Tibial nerve (tissue), 4 donors: ENCODE data around the gene MDN1. TPM values are rescaled to one million over a fixed set of nuclear protein-coding genes. Genes with fewer than 3 reads are reported as not detected.
A peak's percentile ranks its signal among the peaks of the same experiment; 100 is the strongest.
"Not testable (repeated sequence)": the region's sequence is repeated elsewhere in the genome, so short reads cannot be mapped to it uniquely, and the experiment has no call there.

ENCODE experiments used
- DNase-seq, 2 donors: peaks; one replicate each; pipeline ENCODE4 v3.0.0-alpha.2; 2019; ENCODE audit warnings: low spot score in 2 of 2
- H3K27ac ChIP-seq, 4 donors: fragments of 200-600 bp; sonication (generic) in 3 of 4; one replicate each; pipeline ENCODE4 v1.5.1; 2017 to 2019; ENCODE audit warnings: mild to moderate bottlenecking in 1 of 4
- H3K27me3 ChIP-seq, 2 donors: fragments of 200-600 bp; sonication (generic) in 1 of 2; one replicate each; pipeline versions ENCODE4 v1.5.1 to v1.6.0; 2017 to 2019
- H3K36me3 ChIP-seq, 3 donors: fragments of 200-600 bp; sonication (generic); one replicate each; pipeline ENCODE4 v1.5.1; 2018 to 2019
- H3K4me1 ChIP-seq, 4 donors: fragments of 200-600 bp; sonication (generic) in 3 of 4; one replicate each; pipeline ENCODE4 v1.5.1; 2017 to 2019
- H3K4me3 ChIP-seq, 4 donors: fragments of 200-600 bp; sonication (generic) in 3 of 4; one replicate each; pipeline ENCODE4 v1.5.1; 2017 to 2019; ENCODE audit warnings: mild to moderate bottlenecking in 1 of 4, moderate library complexity in 1 of 4
- H3K9me3 ChIP-seq, 4 donors: fragments of 200-600 bp; sonication (generic) in 3 of 4; one replicate each; pipeline ENCODE4 v1.5.1; 2017 to 2019
- CTCF ChIP-seq, 5 experiments: fragments of 200-600 bp in 3 of 5; fragments of 450-650 bp in 2 of 5; sonication (generic) in 3 of 5; IDR thresholded peaks; one replicate each; pipeline ENCODE4 v1.5.1; 2016 to 2019; ENCODE audit warnings: antibody characterized with exemption in 5 of 5, mild to moderate bottlenecking in 3 of 5, moderate library complexity in 2 of 5
- EP300 ChIP-seq, 2 donors: sonication (generic); formaldehyde crosslinking; IDR thresholded peaks; one replicate each; pipeline ENCODE4 v1.6.1; 2017; ENCODE audit warnings: antibody characterized with exemption in 2 of 2, mild to moderate bottlenecking in 1 of 2
- POLR2A ChIP-seq, 2 donors: fragments of 450-650 bp; IDR thresholded peaks; one replicate each; pipeline ENCODE4 v1.6.1; 2017; ENCODE audit warnings: antibody characterized with exemption in 2 of 2, mild to moderate bottlenecking in 2 of 2, moderate library complexity in 2 of 2
- WGBS, 2 donors: methylation state at CpG; one replicate each; pipeline ENCODE4 v1.1.5; 2018; 5-methylcytosine and 5-hydroxymethylcytosine counted together
- total RNA-seq, 4 donors: library from RNA; depleted of rRNA; stranded (reverse); fragments of >200 nt; gene quantifications; one replicate each; pipeline ENCODE4 v1.1.0, GENCODE V29; 2016

The MDN1 gene
- total RNA-seq, 4 donors from 2014 or later: 29.4 to 46.2 (median 39.8) TPM

DNA sequence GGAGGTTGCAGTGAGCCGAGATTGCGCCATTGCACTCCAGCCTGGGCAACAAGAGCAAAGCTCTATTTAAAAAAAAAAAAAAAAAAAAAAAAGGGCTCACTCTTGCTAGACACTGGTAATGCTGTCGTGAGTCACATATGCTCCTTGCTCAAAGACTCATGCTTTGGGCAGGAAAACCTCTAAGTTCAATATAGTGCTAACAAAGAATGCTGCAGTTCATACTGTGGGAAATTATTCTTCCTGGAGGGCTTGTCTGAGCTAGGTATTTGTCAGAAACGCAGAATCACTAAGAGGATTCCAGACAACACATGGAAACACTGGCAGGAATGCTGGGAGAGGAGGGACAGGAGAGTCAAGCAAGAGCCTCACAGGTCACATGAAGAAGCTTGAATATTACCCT lies 178.8 kb downstream of the MDN1 start:
- Histone ChIP-seq H3K27me3 (no peaks in the 10 kb centered on the region), H3K36me3 (peaks cover 0 to 56% (median 0%) of the 10 kb centered on the region in 3 donors), H3K9me3 (no peaks in the 10 kb centered on the region), H3K4me1 (peaks cover 0 to 23% (median 7%) of the 10 kb centered on the region in 4 donors), H3K4me3 (no peak overlapping the region), H3K27ac (no peak overlapping the region)
- 87 to 91% methylated on average over 4 of the region's 4 CpGs for WGBS, 2 donors
- TF ChIP-seq EP300 (IDR thresholded peaks at IDR 0.05): no peak
- no peak for TF ChIP-seq CTCF (IDR thresholded peaks at IDR 0.05)
- no peak for TF ChIP-seq POLR2A (IDR thresholded peaks at IDR 0.05)
- DNase-seq: no peak

DNA sequence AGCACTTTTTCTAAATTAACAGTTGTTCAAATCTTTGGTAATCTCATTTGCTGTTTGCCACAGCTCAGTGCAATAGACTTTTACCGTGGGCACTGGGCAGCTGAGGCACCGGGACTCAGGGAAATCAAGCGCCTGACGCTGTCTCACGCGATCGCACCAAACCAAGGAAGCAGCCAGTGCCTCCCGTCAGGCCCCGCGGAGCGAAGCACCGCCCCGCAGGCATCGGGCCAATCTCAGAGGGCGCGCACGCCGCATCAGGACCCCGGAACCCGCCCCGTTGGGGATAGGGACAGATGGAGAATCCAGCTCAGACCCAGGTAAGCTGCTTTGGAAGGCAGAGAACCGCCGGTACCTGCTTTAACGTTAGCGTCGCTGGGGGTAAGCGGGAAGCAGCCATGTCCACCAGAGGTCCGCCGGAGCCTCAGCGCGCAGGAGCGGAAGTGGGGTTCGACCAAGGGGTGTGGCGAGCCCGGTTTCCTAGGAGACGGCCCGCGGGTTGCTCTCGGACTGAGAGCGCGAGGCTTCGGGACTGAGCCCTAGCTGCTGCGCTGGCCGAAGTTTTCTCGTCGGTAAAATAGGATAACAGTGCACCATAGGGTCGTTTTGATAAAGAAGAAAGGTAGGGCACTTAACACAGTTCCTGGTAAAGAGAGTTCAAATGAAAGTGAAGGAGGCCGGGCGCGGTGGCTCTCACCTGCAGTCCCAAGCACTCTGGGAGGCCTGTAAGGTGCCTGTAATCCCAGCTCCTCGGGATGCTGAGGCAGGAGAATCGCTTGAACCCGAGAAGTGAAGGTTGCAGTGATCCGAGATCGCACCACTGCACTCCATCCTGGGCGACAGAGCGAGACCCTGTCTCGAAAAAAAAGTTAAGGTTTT lies 181.0 kb downstream of the MDN1 start, which contains the start of gene LYRM2:
Gene LYRM2 (minus strand): TSS at position 428 of the 876 bp plus-strand sequence. CDS start 31 bp downstream, at position 397.
- Histone ChIP-seq H3K4me1 (peaks cover 0 to 23% (median 7%) of the 10 kb centered on the region in 4 donors), H3K27ac (peak within 1 kb of the TSS; percentile 93 to 98 (median 96)), H3K9me3 (no peaks in the 10 kb centered on the region), H3K4me3 (peak within 1 kb of the TSS; percentile 61 to 94 (median 80)), H3K27me3 (no peaks in the 10 kb centered on the region), H3K36me3 (peaks cover 0 to 50% (median 0%) of the 10 kb centered on the region in 3 donors)
- DNase-seq: peak; percentile 85
- TF ChIP-seq POLR2A (IDR thresholded peaks at IDR 0.05) (peak; percentile 86 to 92), CTCF (IDR thresholded peaks at IDR 0.05) (peak in 4 of 5 experiments; percentile 5 to 66 (median 30)), EP300 (IDR thresholded peaks at IDR 0.05) (peak; percentile 82 to 98)
- WGBS, 2 donors: 2 to 4% methylated on average over 32 to 51 of the region's 58 CpGs

DNA sequence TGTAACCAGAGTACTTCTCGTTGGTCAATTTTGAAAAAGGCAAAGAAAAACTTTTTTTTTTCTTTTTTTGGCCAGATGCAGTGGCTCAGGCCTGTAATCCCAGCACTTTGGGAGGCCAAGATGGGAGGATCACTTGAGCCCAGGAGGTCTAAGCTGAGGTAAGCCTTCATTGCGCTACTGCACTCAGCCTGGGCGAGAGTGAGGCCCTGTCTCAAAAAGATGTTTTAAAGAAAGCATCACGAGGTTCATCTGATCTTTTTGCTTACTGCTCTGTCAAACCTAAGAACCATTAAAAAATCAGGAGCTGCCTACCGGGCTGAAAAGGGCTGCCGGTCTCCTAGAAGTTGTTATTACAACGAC lies 181.7 kb downstream of the MDN1 start:
- Histone ChIP-seq H3K36me3 (peaks cover 0 to 46% (median 0%) of the 10 kb centered on the region in 3 donors), H3K9me3 (no peaks in the 10 kb centered on the region), H3K4me1 (peaks cover 0 to 23% (median 7%) of the 10 kb centered on the region in 4 donors), H3K27ac (peak overlapping the region; percentile 93 to 98 (median 96)), H3K27me3 (no peaks in the 10 kb centered on the region), H3K4me3 (peak overlapping the region; percentile 61 to 94 (median 80))
- TF ChIP-seq CTCF (IDR thresholded peaks at IDR 0.05) (no peak), POLR2A (IDR thresholded peaks at IDR 0.05) (no peak), EP300 (IDR thresholded peaks at IDR 0.05) (no peak)
- 13 to 14% methylated on average over 7 of the region's 7 CpGs for WGBS, 2 donors
- no peak for DNase-seq

DNA sequence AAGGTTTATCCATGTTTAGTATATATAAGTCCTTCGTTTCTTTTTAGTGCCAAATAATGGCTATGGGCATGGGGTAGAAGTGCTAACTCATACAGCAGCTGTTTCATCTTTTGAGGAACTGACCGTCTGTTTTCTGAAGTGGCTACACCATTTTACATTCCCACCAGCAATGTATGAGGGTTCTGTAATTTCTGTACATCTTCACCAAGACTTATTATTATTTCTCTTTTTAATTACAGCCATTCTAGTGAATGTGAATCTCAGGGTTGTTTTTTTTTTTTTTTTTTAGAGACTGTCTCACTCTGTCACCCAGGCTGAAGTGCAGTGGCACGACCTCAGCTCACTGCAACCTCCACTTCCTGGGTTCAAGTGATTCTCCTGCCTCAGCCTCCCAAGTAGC lies 183.2 kb downstream of the MDN1 start:
- not testable (repeated sequence) for H3K9me3 ChIP-seq, H3K27me3 ChIP-seq, DNase-seq, H3K27ac ChIP-seq, H3K4me3 ChIP-seq
- Histone ChIP-seq H3K36me3 (peaks cover 0 to 32% (median 0%) of the 10 kb centered on the region in 3 donors), H3K4me1 (peaks cover 0 to 23% (median 7%) of the 10 kb centered on the region in 4 donors)
- WGBS, 2 donors: 95 to 97% methylated on average over 3 of the region's 3 CpGs

DNA sequence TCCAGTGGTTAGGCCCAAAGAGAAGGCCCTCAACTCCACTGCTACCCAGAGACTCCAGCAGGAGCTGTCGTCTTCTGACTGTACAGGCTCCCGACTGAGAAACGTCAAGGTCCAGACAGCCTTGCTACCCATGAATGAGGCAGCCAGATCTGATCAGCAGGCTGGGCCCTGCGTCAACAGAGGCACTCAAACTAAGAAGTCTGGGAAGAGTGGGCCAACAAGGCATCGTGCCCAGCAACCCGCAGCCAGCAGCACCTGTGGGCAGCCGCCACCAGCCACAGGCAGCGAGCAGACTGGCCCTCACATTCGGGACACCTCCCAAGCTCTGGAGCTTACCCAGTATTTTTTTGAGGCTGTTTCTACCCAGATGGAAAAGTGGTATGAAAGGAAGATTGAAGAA lies 189.1 kb downstream of the MDN1 start:
- no peaks in the 10 kb centered on the region for H3K9me3 ChIP-seq
- DNase-seq: no peak
- H3K27ac ChIP-seq: no peak overlapping the region
- no peaks in the 10 kb centered on the region for H3K4me1 ChIP-seq
- H3K4me3 ChIP-seq: no peak overlapping the region
- TF ChIP-seq CTCF (IDR thresholded peaks at IDR 0.05): no peak
- TF ChIP-seq POLR2A (IDR thresholded peaks at IDR 0.05): no peak
- no peak for TF ChIP-seq EP300 (IDR thresholded peaks at IDR 0.05)
- peaks cover 0 to 67% (median 0%) of the 10 kb centered on the region in 3 donors for H3K36me3 ChIP-seq
- no peaks in the 10 kb centered on the region for H3K27me3 ChIP-seq
- WGBS, 2 donors: 89 to 91% methylated on average over 9 of the region's 9 CpGs
